ENCODE data around the gene KLRK1. TPM values are rescaled to one million over a fixed set of nuclear protein-coding genes. Genes with fewer than 3 reads are reported as not detected.
"Not testable (repeated sequence)": the region's sequence is repeated elsewhere in the genome, so short reads cannot be mapped to it uniquely, and the experiment has no call there.

The KLRK1 gene
- total RNA-seq, 1 donor from 2014 or later, result not detected

DNA sequence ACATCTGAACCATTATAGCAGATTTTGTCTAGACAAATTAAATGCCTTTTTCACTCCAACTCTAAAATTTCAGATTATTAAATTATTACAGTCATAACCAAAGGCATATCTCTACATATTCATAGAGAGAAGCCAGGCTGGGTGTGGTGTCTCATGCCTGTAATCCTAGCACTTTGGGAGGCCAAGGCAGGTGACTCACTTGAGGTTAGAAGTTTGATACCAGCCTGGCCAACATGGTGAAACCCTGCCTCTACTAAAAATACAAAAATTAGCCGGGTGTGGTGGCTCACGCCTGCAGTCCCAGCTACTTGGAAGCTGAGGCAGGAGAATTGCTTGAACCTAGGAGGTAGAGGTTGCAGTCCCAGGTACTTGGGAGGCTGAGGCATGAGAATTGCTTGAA, 11.1 kb downstream of the KLRK1 start:
- H3K4me1 Mint-ChIP-seq; H3K4me3 Mint-ChIP-seq; intact Hi-C loops (cut with micrococcal nuclease); H3K36me3 Mint-ChIP-seq (ENCODE audit: low read depth); H3K9me3 Mint-ChIP-seq; DNase-seq; H3K27ac Mint-ChIP-seq: not testable (repeated sequence)
- H3K27me3 Mint-ChIP-seq, result peaks cover 22% of the 10 kb centered on the region

GRCh38 chr12:10374624-10375018, 15.2 kb downstream of the KLRK1 start:
- Mint-ChIP-seq H3K9me3 (no peaks in the 10 kb centered on the region), H3K36me3 (ENCODE audit: low read depth) (no peaks in the 10 kb centered on the region), H3K27me3 (peaks cover 32% of the 10 kb centered on the region), H3K4me1 (peaks cover 9% of the 10 kb centered on the region), H3K4me3 (no peak overlapping the region), H3K27ac (no peak overlapping the region)
- intact Hi-C loops (cut with micrococcal nuclease), result no loop called here
- DNase-seq, result no peak

GRCh38 chr12:10372559-10372958, 17.3 kb downstream of the KLRK1 start:
- Mint-ChIP-seq H3K4me1 (peaks cover 9% of the 10 kb centered on the region), H3K27ac (no peak overlapping the region), H3K4me3 (no peak overlapping the region), H3K36me3 (ENCODE audit: low read depth) (no peaks in the 10 kb centered on the region), H3K27me3 (peaks cover 42% of the 10 kb centered on the region), H3K9me3 (no peaks in the 10 kb centered on the region)
- DNase-seq, result no peak
- intact Hi-C loops (cut with micrococcal nuclease), result no loop called here

DNA sequence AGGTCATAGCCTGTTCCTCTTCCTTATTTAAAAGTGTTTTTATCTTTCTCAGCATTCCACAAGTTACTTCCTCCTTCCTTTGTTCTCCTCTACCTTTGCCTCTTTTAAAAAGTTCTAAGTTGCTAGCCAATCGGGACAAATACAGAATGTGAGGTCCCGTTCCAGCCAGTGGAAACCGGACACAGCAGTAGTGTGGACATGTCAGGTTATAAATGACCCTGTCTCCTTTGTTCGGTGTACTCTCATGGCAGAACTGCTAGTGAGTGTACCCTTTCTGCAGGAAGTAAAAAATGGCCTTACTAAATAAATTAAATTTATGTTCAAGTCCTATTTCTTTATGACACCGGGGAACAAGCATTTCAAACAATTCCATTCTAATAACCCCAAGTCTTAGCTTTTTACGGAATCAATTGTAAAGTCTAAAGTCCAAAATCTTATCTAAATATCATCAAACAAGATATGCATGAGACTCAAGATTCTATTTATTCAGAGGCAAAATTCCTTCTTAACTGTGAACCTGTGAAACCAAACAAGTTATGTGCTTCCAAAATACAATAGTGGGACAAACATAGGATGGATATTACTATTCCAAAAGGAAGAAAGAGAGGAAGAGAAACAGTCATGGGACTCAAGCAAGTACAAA, 17.8 kb downstream of the KLRK1 start:
- H3K4me3 Mint-ChIP-seq, H3K4me1 Mint-ChIP-seq: not testable (repeated sequence)

DNA sequence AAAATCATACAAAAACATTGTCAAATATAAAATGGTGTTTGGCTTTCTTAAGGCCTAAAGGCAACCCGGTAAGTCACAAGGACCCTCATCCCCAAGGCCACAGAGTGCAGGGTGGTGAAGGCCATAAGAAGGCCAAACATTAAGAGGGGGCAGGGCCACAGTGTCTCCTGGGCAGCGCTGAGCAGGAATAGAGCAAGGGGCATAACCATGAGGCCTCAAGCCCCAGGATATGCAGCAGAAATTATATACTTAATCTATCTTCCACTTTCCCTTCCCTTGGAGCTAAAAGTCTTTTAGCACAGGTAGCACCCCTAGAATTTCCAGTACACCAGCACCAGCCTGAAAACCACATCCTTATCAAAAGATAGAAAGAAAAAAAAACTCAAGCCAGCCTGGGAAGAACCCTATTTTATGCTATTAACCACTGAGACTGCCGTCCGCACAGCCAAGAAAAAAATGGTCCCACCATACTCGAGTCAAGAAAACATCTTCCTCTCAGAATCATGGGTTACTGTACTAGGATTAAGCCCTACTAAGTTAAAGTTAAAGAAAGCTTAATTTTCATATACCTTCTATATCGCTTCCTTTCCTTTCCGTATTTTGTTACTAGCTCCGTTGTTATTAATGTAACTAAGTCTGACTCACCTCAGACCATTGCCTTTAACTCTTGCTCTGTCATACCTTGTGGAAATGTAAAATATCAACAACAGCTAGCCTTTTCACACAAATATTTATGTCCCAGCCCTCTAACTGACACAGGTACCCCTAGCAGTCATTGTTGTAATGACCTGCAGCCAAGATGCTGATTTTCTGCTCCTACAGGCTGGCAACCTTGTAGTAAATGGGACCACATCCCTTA, 20.1 kb downstream of the KLRK1 start:
- Mint-ChIP-seq H3K4me1 (peaks cover 9% of the 10 kb centered on the region), H3K36me3 (ENCODE audit: low read depth) (no peaks in the 10 kb centered on the region), H3K27ac (no peak overlapping the region), H3K9me3 (no peaks in the 10 kb centered on the region), H3K4me3 (no peak overlapping the region), H3K27me3 (peaks cover 39% of the 10 kb centered on the region)
- DNase-seq, result no peak
- intact Hi-C loops (cut with micrococcal nuclease), result loop anchor here (10.0 kb wide), 1 partner anchor 155 kb away; the partner anchor contains the start of gene GABARAPL1

More for the DNA sequence above, 17.8 kb downstream of the KLRK1 start:
- DNase-seq; H3K27ac Mint-ChIP-seq; H3K9me3 Mint-ChIP-seq; H3K36me3 Mint-ChIP-seq (ENCODE audit: low read depth); intact Hi-C loops (cut with micrococcal nuclease): not testable (repeated sequence)
- peaks cover 43% of the 10 kb centered on the region for H3K27me3 Mint-ChIP-seq

DNA sequence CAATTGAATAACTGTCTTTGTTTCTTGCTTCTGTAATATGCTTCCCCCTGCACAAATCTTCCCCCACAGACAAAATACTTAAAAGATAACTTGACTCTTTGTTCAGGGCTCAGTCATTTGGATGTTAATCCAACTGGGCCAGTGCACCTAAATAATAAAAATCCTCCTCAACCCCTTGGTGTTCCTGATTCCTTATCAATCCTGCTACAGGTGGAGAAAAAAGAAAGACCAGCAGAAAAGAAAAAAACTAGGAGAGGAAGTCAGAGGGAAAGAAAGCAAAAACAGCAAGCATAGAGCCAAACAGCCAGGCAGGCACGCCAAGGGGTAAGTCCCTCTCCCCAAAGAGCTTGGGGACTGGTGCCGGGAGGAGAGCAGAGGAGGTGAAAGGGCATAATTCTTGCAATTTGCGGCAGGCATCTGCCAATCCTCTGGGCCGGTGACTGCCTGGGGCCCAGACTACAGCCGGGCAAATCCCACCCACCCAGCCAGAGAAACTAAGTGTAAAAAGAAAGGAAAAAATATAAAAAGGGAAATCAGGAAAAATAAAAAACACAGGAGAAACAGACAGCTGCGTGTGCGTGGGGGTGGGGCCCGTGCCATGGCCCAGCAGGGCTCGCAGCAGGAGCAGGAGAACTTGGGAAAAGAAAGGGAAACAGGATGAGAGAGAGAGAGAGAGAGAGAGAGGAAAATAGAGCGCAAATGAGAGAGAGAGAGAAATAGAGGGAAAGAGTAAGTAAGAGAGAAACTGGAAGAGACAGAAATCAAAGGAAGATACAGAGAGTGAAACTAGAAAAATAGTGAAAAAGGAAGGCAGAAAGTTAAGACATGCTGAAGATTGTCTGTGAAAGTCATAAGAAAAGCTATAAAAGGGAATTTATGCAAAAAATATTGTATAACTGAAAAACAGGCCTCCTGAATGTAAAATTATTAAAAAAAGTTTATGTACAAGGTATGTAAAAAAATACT, 21.4 kb downstream of the KLRK1 start:
- H3K4me1 Mint-ChIP-seq, result peaks cover 8% of the 10 kb centered on the region
- intact Hi-C loops (cut with micrococcal nuclease), result loop anchor here (10.0 kb wide), 1 partner anchor 154 kb away; the partner anchor contains the start of gene GABARAPL1

GRCh38 chr12:10367714-10368113, 22.1 kb downstream of the KLRK1 start:
- H3K27ac Mint-ChIP-seq; H3K9me3 Mint-ChIP-seq; H3K4me1 Mint-ChIP-seq; DNase-seq; H3K4me3 Mint-ChIP-seq; H3K36me3 Mint-ChIP-seq (ENCODE audit: low read depth): not testable (repeated sequence)
- intact Hi-C loops (cut with micrococcal nuclease), result loop anchor here (10.0 kb wide), 1 partner anchor 153 kb away; the partner anchor contains the start of gene GABARAPL1
- peaks cover 35% of the 10 kb centered on the region for H3K27me3 Mint-ChIP-seq

More for the DNA sequence above, 21.4 kb downstream of the KLRK1 start:
- Mint-ChIP-seq H3K4me3 (no peak overlapping the region), H3K9me3 (no peaks in the 10 kb centered on the region), H3K27me3 (peaks cover 34% of the 10 kb centered on the region), H3K36me3 (ENCODE audit: low read depth) (no peaks in the 10 kb centered on the region), H3K27ac (no peak overlapping the region)
- DNase-seq, result no peak

DNA sequence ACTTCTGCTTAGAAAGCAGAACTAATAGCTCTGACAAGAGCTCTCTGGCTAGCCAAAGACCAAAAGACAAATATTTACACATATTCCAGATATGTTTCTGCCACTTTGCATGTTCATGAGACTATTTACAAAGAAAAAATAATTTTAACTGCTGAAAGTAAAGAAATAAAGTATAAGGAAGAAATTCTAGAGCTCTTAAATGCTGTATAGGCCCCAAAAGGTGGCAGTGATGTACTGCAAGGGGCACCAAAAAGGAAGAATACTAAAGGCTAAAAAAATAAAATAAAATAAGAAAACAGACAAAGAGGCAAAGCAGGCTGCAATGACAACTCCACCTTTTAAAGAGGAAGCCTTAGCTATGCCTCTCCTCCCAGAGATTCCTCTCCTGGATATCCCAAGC, 23.0 kb downstream of the KLRK1 start:
- intact Hi-C loops (cut with micrococcal nuclease), result loop anchor here (10.0 kb wide), 1 partner anchor 152 kb away; the partner anchor contains the start of gene GABARAPL1

GRCh38 chr12:10365696-10366405, 24.0 kb downstream of the KLRK1 start:
- intact Hi-C loops (cut with micrococcal nuclease), result loop anchor here (2.0 to 10.0 kb wide), 2 partner anchors 45 to 151 kb away; partner anchors contain the start of gene GABARAPL1
- Mint-ChIP-seq H3K36me3 (ENCODE audit: low read depth) (no peaks in the 10 kb centered on the region), H3K4me1 (no peaks in the 10 kb centered on the region), H3K4me3 (no peak overlapping the region), H3K27ac (no peak overlapping the region), H3K27me3 (peaks cover 40% of the 10 kb centered on the region), H3K9me3 (no peaks in the 10 kb centered on the region)
- no peak for DNase-seq

More for the DNA sequence above, 23.0 kb downstream of the KLRK1 start:
- H3K9me3 Mint-ChIP-seq, result no peaks in the 10 kb centered on the region
- peaks cover 39% of the 10 kb centered on the region for H3K27me3 Mint-ChIP-seq
- no peak for DNase-seq
- peaks cover under 1% of the 10 kb centered on the region for H3K4me1 Mint-ChIP-seq
- no peak overlapping the region for H3K27ac Mint-ChIP-seq
- H3K36me3 Mint-ChIP-seq (ENCODE audit: low read depth), result no peaks in the 10 kb centered on the region
- H3K4me3 Mint-ChIP-seq, result no peak overlapping the region

GRCh38 chr12:10364815-10365622, 24.8 kb downstream of the KLRK1 start:
- Mint-ChIP-seq H3K9me3 (no peaks in the 10 kb centered on the region), H3K4me1 (no peaks in the 10 kb centered on the region), H3K27ac (no peak overlapping the region), H3K27me3 (peaks cover 36% of the 10 kb centered on the region), H3K36me3 (ENCODE audit: low read depth) (no peaks in the 10 kb centered on the region), H3K4me3 (no peak overlapping the region)
- DNase-seq, result peak; percentile 90
- intact Hi-C loops (cut with micrococcal nuclease), result loop anchor here (2.0 to 10.0 kb wide), 3 partner anchors 44 to 150 kb away; partner anchors contain the start of gene GABARAPL1

- no peaks in the 10 kb centered on the region for H3K36me3 Mint-ChIP-seq (ENCODE audit: low read depth)
- peaks cover 2% of the 10 kb centered on the region for H3K4me1 Mint-ChIP-seq
- peaks cover 33% of the 10 kb centered on the region for H3K27me3 Mint-ChIP-seq
- no peak overlapping the region for H3K27ac Mint-ChIP-seq
- intact Hi-C loops (cut with micrococcal nuclease), result loop anchor here (2.0 to 10.0 kb wide), 3 partner anchors 43 to 149 kb away; partner anchors contain the start of gene GABARAPL1
- peak; percentile 81 for DNase-seq
- no peak overlapping the region for H3K4me3 Mint-ChIP-seq
- no peaks in the 10 kb centered on the region for H3K9me3 Mint-ChIP-seq
Measured at GRCh38 chr12:10363914-10364814, 25.7 kb downstream of the KLRK1 start.
